ENCODE results near the gene AFG1L. TPM values are rescaled to one million over a fixed set of nuclear protein-coding genes. Genes with fewer than 3 reads are reported as not detected.
"Not testable (repeated sequence)": the region's sequence is repeated elsewhere in the genome, so short reads cannot be mapped to it uniquely, and the experiment has no call there.

AFG1L gene
- total RNA-seq, 1 donor from 2014 or later = 3.7 TPM

DNA sequence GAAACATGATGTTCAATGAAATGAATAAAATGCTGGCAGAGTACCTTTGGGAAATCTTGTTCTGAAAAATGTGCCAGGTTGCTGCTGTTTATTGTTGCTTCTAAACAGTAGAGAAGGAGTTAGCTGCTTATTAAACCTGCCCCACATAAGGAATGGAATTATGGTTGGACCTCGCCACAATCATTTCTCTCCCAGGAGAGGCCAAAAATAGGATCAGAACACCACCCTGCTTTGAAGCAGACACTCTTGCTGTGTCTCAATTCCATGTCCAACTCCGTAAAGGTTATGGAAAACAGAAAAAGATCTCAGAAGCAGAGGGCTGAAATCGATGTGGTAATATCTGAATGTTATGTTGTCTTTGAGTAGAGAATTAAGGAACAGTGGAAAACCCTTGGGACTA is 27.9 kb downstream of the AFG1L start:
- Histone ChIP-seq H3K36me3 (peaks cover 0 to 10% of the 10 kb centered on the region in 2 donors), H3K9me3 (no peaks in the 10 kb centered on the region), H3K4me3 (no peak overlapping the region), H3K27me3 (no peaks in the 10 kb centered on the region), H3K4me1 (no peaks in the 10 kb centered on the region), H3K27ac (no peak overlapping the region)
- DNase-seq (ENCODE audit: extremely low spot score in 2 of 2) = no peak
- TF ChIP-seq, protein P1, sequence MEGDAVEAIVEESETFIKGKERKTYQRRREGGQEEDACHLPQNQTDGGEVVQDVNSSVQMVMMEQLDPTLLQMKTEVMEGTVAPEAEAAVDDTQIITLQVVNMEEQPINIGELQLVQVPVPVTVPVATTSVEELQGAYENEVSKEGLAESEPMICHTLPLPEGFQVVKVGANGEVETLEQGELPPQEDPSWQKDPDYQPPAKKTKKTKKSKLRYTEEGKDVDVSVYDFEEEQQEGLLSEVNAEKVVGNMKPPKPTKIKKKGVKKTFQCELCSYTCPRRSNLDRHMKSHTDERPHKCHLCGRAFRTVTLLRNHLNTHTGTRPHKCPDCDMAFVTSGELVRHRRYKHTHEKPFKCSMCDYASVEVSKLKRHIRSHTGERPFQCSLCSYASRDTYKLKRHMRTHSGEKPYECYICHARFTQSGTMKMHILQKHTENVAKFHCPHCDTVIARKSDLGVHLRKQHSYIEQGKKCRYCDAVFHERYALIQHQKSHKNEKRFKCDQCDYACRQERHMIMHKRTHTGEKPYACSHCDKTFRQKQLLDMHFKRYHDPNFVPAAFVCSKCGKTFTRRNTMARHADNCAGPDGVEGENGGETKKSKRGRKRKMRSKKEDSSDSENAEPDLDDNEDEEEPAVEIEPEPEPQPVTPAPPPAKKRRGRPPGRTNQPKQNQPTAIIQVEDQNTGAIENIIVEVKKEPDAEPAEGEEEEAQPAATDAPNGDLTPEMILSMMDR (IDR thresholded peaks at IDR 0.05) = no peak
- TF ChIP-seq POLR2AphosphoS5 (IDR thresholded peaks at IDR 0.05; ENCODE audit: insufficient read depth in 1 of 2, low read depth in 1 of 2) = no peak
- no peak for TF ChIP-seq POLR2A (IDR thresholded peaks at IDR 0.05)
- intact Hi-C loops (cut with DNase I) = no loop called here

DNA sequence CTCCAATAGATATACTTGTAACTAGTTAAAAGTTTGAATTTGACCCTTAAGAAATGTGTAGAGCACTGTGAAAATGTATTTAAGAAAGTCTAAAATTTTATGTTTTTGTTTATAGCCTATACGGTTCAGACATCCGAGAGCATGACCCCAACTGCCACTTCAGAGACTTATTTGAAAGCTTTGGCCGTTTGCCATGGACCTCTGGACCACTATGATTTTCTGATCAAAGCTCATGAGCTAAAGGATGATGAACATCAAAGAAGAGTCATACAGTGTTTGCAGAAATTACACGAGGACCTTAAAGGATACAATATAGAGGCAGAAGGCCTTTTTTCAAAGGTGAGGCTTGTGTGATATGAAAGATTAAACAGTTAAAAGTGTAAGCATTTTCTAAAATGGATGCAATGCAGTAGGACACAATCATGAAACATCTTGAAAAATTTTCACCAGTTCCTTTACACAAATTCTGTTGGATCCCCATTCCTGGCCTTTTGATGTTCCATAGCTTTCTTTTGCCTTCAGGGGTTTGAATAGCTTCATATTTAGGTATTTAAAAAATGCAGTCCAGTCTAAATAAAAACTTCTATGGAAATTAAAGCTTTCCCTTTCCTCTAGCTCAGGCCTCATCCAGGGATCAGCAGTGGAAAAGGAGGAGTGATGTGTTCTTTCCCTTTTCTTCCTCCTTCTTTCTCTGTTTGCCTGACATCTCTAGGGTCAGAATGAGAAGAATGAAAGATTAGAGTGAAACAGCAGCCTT is 29.0 kb downstream of the AFG1L start:
- no peak overlapping the region for H3K4me3 ChIP-seq
- TF ChIP-seq POLR2AphosphoS5 (IDR thresholded peaks at IDR 0.05; ENCODE audit: insufficient read depth in 1 of 2, low read depth in 1 of 2) = no peak
- TF ChIP-seq POLR2A (IDR thresholded peaks at IDR 0.05) = no peak
- TF ChIP-seq, protein P1 (IDR thresholded peaks at IDR 0.05) = no peak
- H3K27me3 ChIP-seq = no peaks in the 10 kb centered on the region
- no peaks in the 10 kb centered on the region for H3K9me3 ChIP-seq
- no peak overlapping the region for H3K27ac ChIP-seq
- peaks cover 0 to 10% of the 10 kb centered on the region in 2 donors for H3K36me3 ChIP-seq
- H3K4me1 ChIP-seq = no peaks in the 10 kb centered on the region
- DNase-seq (ENCODE audit: extremely low spot score in 2 of 2) = no peak
- intact Hi-C loops (cut with DNase I) = no loop called here

DNA sequence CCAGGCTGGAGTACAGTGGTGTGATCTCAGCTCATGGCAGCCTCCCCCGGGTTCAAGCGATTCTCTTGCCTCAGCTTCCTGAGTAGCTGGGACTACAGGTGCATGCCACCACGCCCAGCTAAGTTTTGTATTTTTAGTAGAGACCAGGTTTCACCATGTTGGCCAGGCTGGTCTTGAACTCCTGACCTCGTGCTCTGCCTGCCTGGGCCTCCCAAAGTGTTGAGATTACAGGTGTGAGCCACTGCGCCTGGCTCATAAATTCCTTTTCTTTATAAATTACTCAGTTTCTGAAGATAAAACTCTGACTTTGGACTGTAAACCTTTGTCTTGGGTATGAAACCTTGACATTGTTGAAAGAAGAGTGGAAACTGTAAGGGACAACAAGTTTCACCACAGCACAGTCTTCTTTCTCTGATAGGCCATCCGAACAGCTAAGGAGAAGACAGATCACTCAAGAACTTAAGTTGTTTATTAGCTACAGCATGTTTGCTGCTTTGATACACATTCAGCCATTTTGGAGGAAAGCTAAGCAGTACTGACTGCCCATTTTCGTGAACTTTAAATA is 35.4 kb downstream of the AFG1L start:
- intact Hi-C loops (cut with DNase I); H3K4me3 ChIP-seq; H3K4me1 ChIP-seq; H3K36me3 ChIP-seq; DNase-seq (ENCODE audit: extremely low spot score in 2 of 2); H3K27me3 ChIP-seq; H3K9me3 ChIP-seq; H3K27ac ChIP-seq: not testable (repeated sequence)

DNA sequence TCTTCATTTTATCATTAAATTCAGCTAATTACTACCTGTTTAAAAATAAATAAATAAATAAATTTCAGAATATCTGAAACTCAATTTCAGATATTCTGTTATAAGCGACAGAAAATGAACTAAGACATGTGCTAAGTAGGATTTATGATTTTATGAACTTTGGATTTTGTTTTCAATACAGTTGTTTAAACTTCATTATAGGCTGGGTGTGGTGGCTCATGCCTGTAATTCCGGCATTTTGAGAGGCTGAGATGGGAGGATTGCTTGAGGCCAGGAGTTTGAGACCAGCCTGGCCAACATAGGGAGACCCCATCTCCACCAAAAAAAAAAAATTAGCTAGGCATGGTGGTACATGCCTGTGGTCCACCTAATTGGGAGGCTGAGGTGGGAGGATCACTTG is 36.0 kb downstream of the AFG1L start:
- no peak for TF ChIP-seq POLR2A (IDR thresholded peaks at IDR 0.05)
- no peak for TF ChIP-seq POLR2AphosphoS5 (IDR thresholded peaks at IDR 0.05; ENCODE audit: insufficient read depth in 1 of 2, low read depth in 1 of 2)
- TF ChIP-seq, protein P1 (IDR thresholded peaks at IDR 0.05) = no peak
- Histone ChIP-seq H3K9me3 (no peaks in the 10 kb centered on the region), H3K4me1 (no peaks in the 10 kb centered on the region), H3K27me3 (no peaks in the 10 kb centered on the region), H3K36me3 (no peaks in the 10 kb centered on the region), H3K27ac (no peak overlapping the region), H3K4me3 (no peak overlapping the region)
- intact Hi-C loops (cut with DNase I) = no loop called here
- no peak for DNase-seq (ENCODE audit: extremely low spot score in 2 of 2)

DNA sequence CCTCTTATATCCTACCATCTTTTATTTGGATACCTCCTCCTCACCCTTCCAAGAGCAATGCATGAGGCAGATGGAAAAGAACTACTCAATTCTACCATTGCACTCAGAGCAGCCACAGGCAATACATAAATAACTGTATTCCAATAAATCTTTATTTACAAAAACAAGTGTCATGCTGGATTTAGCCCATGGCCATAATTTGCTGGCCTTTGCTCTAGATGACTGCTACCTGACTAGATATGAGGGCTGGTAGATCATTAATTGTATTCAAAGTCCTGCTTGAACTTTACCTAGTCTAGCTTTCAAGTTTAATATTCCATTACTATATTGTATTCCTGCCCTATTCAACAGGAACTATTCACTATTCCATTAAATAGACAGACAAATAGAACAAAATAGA is 37.1 kb downstream of the AFG1L start:
- Histone ChIP-seq H3K27ac (no peak overlapping the region), H3K27me3 (no peaks in the 10 kb centered on the region), H3K4me1 (no peaks in the 10 kb centered on the region), H3K36me3 (no peaks in the 10 kb centered on the region), H3K9me3 (no peaks in the 10 kb centered on the region), H3K4me3 (no peak overlapping the region)
- TF ChIP-seq, protein P1 (IDR thresholded peaks at IDR 0.05) = no peak
- TF ChIP-seq POLR2A (IDR thresholded peaks at IDR 0.05) (no peak), POLR2AphosphoS5 (IDR thresholded peaks at IDR 0.05; ENCODE audit: insufficient read depth in 1 of 2, low read depth in 1 of 2) (no peak)
- no peak for DNase-seq (ENCODE audit: extremely low spot score in 2 of 2)
- intact Hi-C loops (cut with DNase I) = no loop called here
